ENCODE results near the gene SDR42E2. TPM values are rescaled to one million over a fixed set of nuclear protein-coding genes. Genes with fewer than 3 reads are reported as not detected.
"Not testable (repeated sequence)": the region's sequence is repeated elsewhere in the genome, so short reads cannot be mapped to it uniquely, and the experiment has no call there.

Gene SDR42E2
- not detected for total RNA-seq

GRCh38 chr16:22161999-22162655 lies at the start of gene SDR42E2:
SDR42E2 (plus strand) TSS chr16:22162506; CDS start chr16:22165583, 3,077 bp downstream.
- DNase-seq (ENCODE audit: low spot score in 2 of 2), result no peak
- no peak for FAIRE-seq

- FAIRE-seq (no peak), DNase-seq (ENCODE audit: low spot score in 2 of 2) (no peak)
These were observed 46.1 kb upstream of the SDR42E2 start for GRCh38 chr16:22116095-22116700.

- FAIRE-seq (no peak), DNase-seq (ENCODE audit: low spot score in 2 of 2) (no peak)
These were observed 44.7 kb upstream of the SDR42E2 start for GRCh38 chr16:22117609-22118008.

GRCh38 chr16:22120440-22120839 lies 41.9 kb upstream of the SDR42E2 start:
- DNase-seq (ENCODE audit: low spot score in 2 of 2) (no peak), FAIRE-seq (no peak)

- no peak for FAIRE-seq
- no peak for DNase-seq (ENCODE audit: low spot score in 2 of 2)
These were observed 40.1 kb upstream of the SDR42E2 start for GRCh38 chr16:22122239-22122638.

GRCh38 chr16:22123146-22123545 lies 39.2 kb upstream of the SDR42E2 start:
- no peak for FAIRE-seq

GRCh38 chr16:22123759-22124490 lies 38.4 kb upstream of the SDR42E2 start:
- DNase-seq (ENCODE audit: low spot score in 2 of 2) (no peak), FAIRE-seq (no peak)

More at GRCh38 chr16:22123146-22123545, 39.2 kb upstream of the SDR42E2 start:
- DNase-seq (ENCODE audit: low spot score in 2 of 2), result no peak

- DNase-seq (ENCODE audit: low spot score in 2 of 2) (no peak), FAIRE-seq (no peak)
These were observed 37.6 kb upstream of the SDR42E2 start for GRCh38 chr16:22124583-22125284.

- FAIRE-seq, result no peak
- DNase-seq (ENCODE audit: low spot score in 2 of 2), result no peak
These were observed 36.2 kb upstream of the SDR42E2 start for GRCh38 chr16:22126037-22126558.

- not testable (repeated sequence) for DNase-seq (ENCODE audit: low spot score in 2 of 2); FAIRE-seq
These were observed 33.8 kb upstream of the SDR42E2 start for GRCh38 chr16:22128537-22128936.

GRCh38 chr16:22130528-22130927 lies 31.8 kb upstream of the SDR42E2 start:
- no peak for FAIRE-seq

GRCh38 chr16:22132801-22133200 lies 29.5 kb upstream of the SDR42E2 start:
- FAIRE-seq, result no peak
- DNase-seq (ENCODE audit: low spot score in 2 of 2), result no peak

More at GRCh38 chr16:22130528-22130927, 31.8 kb upstream of the SDR42E2 start:
- no peak for DNase-seq (ENCODE audit: low spot score in 2 of 2)

- no peak for DNase-seq (ENCODE audit: low spot score in 2 of 2)
- no peak for FAIRE-seq
These were observed 23.8 kb upstream of the SDR42E2 start for GRCh38 chr16:22138482-22138881.

- DNase-seq (ENCODE audit: low spot score in 2 of 2), result no peak
- FAIRE-seq, result no peak
These were observed 23.3 kb upstream of the SDR42E2 start for GRCh38 chr16:22139008-22139407.

- FAIRE-seq (no peak), DNase-seq (ENCODE audit: low spot score in 2 of 2) (no peak)
These were observed 22.6 kb upstream of the SDR42E2 start for GRCh38 chr16:22139732-22140131.

GRCh38 chr16:22141767-22142166 lies 20.5 kb upstream of the SDR42E2 start:
- no peak for FAIRE-seq
- no peak for DNase-seq (ENCODE audit: low spot score in 2 of 2)

- no peak for FAIRE-seq
These were observed 17.8 kb upstream of the SDR42E2 start for GRCh38 chr16:22144520-22144919.

GRCh38 chr16:22147853-22148252 lies 14.5 kb upstream of the SDR42E2 start:
- DNase-seq (ENCODE audit: low spot score in 2 of 2) (no peak), FAIRE-seq (no peak)

More at GRCh38 chr16:22144520-22144919, 17.8 kb upstream of the SDR42E2 start:
- DNase-seq (ENCODE audit: low spot score in 2 of 2), result no peak

GRCh38 chr16:22151246-22151998 lies 10.9 kb upstream of the SDR42E2 start:
- FAIRE-seq (no peak), DNase-seq (ENCODE audit: low spot score in 2 of 2) (no peak)

- no peak for FAIRE-seq
- no peak for DNase-seq (ENCODE audit: low spot score in 2 of 2)
These were observed 10.0 kb upstream of the SDR42E2 start for GRCh38 chr16:22152316-22152715.
